Urothelium cell line (cell line): ENCODE data around the gene SLC5A11.
"Not testable (repeated sequence)": the region's sequence is repeated elsewhere in the genome, so short reads cannot be mapped to it uniquely, and the experiment has no call there.

Experiments used
- DNase-seq: peaks from one replicate; pipeline ENCODE4 v3.0.0; 2011; ENCODE audit warnings: low spot score, mixed read lengths
- FAIRE-seq: peaks from 2 replicates; lab custom pipeline; 2011; peaks lifted over from hg19 to GRCh38; lab: Jason Lieb, UNC

The SLC5A11 gene

DNA sequence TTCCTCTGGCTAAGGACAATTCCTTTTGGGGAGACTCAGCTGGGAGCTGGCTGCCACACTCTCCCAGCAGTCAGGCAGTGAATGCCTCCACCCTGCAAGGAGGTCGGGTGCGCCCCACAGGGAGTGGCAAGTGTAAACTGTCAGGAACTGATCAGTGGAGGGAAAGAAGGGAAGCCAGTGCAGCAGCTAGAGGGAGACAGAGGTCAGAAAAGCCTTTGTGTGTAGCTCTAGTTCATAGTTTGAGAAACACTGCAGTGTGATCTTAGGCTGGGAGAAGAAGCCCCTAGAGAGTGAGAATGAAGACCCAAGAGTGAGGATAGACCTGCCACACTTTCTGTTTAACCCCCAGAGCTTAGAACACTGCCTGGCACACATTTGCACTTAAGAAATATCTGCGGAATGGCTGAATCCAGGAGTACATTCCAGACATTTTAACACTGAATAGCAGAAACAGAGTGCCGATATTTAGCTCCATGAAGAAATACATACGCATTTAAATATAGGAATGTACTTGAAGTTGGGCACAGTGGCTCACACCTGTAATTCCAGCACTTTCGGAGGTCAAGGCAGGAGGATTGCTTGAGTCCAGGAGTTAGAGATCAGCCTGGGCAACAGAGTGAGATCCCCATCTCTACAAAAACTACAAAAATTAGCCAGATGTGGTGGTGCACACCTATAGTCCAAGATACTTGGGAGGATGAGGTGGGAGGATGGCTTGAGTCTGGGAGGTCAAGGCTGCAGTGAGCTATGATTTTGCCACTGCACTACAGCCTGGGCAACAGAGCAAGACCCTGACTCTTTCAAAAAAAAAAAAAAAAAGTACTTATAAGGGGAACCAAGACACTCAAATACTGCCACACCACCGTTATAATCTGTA is 11.1 kb upstream of the SLC5A11 start:
- DNase-seq (peak; percentile 18), FAIRE-seq (no peak)

DNA sequence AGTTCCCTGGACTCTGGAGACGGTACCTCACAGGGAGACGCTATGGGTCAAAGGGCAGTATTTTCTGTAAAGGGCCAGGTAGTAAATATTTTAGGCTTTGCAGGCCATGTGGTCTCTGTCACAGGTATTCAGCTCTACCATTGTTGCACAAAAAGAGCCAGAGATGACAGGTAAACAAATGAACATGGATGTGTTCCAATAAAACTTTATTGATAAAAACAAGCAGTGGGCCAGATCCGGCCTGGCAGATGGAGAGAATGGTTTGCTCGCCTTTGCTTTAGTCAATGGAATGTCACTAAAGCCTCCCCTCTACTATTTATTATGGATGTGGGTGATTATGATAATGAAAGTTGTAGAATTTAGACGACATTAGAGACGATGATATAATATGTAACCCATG is 8.9 kb upstream of the SLC5A11 start:
- DNase-seq (no peak), FAIRE-seq (no peak)

DNA sequence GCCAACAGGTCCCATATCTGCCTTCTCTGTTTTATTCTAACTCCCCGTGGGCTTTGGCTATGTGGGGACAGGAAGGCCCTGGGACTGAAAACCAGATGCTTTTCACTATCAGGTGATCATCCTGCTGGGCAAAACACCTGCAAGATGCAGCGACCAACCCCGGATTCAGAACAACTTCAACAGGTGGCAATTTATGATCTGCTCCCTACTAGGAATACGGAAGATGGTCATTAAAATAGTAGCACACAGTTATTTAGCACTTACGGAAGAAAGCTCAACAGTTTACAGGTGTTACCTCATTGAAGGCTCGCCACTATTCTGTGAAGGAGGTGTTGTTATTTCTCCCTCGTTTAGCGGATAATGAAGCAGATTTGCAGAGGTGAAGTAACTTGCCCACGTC is 7.8 kb upstream of the SLC5A11 start:
- no peak for FAIRE-seq
- DNase-seq, result no peak

DNA sequence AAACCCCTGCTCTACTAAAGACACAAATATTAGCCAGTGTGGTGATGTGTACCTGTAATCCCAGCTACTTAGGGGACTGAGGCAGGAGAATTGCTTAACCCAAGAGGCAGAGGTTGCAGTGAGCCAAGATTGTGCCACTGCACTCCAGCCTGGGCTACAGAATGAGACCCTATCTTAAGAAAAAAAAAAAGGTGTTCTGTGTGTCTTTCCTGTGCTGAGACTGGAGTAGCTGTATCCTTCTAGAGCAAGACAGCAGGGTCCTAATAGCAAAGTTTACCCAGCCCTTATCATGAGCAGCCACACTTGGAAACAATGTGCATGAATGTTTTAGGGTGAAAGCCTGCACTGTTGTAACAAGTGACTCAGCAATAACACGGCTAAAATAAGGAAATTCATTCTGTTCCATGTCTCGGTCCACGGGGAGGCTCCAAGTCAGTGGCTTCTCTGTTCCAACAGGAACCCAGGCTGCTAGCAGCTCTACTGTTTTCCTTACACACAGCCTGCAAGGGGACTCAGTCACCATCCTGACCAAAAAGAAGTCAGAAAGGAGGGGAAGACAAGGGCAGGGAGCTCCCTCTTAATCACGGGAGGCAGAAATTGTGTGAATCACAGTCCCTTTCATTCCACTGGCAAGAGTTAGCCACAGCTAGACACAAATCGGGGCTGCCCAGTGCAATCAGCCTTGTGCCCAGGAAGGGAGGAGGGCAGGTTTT is 7.1 kb upstream of the SLC5A11 start:
- no peak for DNase-seq
- FAIRE-seq, result no peak

DNA sequence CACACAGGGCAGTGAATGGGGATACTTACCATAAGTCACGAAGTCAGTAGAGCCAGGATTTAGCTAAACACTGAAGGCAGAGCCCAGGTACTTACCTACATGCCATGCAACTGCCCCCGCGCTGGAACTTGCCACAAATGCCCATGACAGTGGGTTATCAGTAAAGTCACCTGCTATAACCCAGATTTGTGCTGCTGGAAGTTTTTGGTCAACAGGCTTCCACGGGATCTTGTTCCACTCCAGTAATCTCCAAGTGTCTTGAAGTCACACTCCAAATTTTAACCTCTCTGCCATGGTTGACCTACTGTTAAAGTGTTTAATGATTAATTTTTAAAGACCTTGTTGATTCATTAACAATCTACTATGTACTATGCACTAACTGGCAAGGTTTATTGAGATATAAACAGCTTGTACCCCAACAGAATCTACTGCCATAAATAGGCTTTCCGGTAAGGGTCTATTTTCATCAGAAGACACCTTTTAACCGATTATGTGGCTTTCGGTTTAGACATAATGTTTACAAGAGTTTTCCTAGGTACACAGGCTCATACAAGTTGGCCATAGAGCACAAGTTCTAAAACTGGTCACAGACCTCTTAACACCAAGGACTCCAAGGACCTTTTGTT is 6.3 kb upstream of the SLC5A11 start:
- FAIRE-seq (no peak), DNase-seq (no peak)

DNA sequence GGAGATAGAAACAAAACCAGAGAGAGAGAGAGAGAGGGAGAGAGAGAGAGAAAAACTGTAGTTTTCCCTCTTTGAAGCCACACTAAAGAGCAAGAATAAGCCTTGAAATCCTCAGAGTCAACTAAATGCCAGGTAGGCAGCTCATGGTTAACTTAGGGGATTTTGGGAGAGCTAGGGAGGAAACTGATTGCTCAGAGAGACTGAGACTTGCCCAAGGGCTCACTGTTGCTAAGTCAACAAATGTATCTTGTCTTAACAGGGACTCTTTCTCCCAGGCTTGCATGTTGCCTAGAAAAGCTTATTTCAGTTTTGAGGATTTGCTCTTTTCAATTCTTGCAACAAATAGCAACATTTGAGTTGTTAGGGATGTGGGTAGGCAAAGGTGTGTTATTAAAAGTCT is 4.5 kb upstream of the SLC5A11 start:
- DNase-seq (no peak), FAIRE-seq (no peak)

DNA sequence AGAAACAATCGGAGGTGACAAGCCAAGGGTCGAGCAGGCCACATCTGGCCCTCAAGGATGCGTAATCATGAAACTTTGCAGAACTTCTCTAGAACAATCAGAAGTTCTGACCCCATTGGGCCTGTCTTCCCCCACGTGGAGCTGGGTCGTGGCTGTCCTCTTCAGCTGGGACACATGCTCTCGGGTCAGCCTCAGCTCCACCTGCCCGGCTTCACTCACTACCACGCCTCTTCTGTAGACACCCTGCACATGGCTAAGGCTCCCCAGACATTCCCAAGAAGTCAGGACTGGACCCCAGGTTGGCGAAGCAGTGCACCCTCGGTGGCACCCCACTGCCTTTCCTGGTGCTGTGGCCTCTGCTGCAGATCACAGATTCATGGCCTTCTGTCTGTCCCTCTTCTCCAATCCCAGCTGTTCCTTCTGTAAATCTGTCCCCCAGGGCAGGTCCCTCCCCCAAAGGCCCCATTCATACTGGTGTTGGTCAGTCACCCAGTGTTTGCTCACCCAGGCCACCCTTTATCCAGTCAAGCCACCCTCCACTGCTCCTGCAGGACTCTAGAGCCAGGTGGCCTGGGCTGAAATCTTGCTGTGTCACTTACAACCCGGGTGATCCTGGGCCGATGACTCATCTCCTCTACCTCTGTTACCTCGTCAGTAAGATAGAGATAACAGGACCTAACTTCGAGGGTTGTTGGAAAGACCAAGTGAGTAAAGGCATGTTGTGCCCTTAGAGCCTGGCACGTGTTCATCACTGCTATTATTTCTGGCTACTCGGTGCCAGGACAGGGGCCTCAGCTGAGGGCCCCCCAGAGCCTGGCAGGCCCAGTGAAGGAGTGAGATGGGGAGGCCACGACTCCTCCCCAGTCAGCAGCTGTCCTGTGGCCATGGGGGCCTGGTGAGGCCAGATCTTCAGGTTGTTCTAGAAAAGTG is 1.4 kb upstream of the SLC5A11 start:
- peak; percentile 38 for DNase-seq
- no peak for FAIRE-seq

DNA sequence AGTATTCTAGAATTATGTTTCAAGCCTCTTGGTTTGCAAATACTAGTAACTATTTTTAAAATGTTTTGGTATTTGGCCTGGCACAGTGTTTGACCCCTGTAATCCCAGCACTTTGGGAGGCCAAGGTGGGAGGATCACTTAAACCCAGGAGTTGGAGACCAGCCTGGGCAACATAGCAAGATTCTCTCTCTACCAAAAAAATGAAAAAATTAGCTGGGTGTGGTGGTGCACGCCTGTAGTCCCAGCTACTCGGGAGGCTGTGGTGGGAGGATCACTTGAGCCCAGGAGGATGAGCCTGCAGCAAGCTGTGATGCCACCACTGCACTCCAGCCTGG is 765 bp upstream of the SLC5A11 start:
- not testable (repeated sequence) for FAIRE-seq, DNase-seq

DNA sequence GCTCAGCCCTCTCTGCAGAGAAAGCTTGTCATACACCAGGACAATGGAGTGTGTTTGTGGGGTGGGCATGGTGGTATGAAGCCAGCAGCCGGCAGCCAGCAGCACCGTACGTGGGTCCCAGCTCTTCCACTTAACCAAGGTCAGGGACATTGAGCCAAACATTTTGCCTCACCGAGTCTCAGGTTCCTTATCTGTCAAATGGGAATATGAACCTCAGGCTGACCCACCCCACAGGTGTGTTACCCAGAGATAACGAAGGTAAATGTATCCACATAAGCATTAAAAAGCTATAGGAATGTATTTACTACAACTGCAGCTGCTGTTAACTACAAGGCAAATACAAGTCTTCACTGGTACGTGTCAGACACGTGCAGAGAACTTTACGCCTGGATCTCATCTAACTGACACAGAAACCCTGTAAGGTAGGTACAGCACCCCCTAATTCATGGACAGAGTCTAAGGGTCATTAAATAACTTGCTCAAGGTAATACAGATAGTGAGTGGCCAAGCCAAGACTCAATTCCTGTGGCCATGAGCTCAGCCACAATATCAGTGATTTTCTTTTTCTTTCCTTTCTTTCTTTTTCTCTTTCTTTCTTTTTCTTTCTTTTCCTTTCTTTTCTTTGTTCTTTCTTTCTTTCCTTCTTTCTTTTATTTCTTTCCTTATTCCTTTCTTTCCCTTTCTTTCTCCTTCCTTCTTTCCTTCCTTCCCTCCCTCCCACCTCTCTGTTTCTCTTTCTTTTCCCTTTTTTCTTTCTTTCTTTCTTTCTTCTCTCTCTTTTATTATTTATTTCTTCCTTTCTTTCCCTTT is 990 bp downstream of the SLC5A11 start:
- DNase-seq, result no peak
- no peak for FAIRE-seq

DNA sequence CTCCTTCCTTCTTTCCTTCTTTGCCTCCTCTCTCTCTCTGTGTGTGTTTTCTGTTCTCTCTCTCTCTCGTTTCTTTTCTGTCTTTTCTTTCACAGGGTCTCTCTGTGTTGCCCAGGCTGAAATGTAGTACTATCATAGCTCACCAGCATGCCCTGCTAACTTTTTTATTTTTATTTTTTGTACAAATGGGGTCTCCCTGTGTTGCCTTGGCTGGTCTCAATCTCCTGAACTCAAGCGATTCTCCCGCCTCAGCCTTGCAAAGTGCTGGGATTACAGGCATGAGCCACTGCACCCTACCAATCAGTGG is 1.5 kb downstream of the SLC5A11 start:
- FAIRE-seq (no peak), DNase-seq (no peak)

DNA sequence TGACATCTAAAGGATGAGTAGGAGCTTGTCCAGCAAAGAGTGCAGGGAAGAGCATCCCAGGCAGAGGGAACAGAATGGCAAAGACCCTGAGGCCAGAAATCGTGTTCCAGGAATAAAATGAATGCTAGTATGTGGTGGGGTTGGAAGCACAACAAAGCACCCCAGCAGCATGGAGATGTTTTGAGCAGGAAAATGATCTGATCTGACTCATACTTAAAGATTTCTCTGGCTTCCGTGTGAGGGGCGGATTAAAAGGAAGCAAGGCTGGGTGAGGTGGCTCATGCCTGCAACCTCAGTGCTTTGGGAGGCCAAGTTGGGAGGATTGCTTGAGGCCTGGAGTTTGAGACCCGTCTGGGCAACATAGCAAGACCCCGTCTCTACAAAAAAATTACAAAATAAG is 2.3 kb downstream of the SLC5A11 start:
- peak; percentile 44 for FAIRE-seq
- DNase-seq, result peak; percentile 49

DNA sequence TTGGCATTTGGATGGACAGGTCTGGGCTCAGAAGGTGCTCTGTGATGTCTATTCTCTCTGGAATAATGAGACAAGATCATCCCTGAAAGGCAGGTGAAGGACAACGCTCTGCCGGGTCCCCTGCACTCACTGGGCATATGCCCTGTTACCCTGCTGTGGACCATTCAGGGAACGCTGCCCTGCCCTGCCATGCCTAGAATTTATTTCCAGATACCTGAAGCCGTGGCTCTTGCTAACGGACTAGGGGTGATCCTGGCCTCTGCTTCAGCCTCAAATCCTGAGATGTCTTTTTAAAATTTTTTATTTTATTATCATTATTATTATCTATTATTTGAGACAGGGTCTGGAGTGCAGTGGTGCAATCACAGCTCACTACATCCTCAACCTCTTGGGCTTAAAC is 3.9 kb downstream of the SLC5A11 start:
- DNase-seq (no peak), FAIRE-seq (no peak)

DNA sequence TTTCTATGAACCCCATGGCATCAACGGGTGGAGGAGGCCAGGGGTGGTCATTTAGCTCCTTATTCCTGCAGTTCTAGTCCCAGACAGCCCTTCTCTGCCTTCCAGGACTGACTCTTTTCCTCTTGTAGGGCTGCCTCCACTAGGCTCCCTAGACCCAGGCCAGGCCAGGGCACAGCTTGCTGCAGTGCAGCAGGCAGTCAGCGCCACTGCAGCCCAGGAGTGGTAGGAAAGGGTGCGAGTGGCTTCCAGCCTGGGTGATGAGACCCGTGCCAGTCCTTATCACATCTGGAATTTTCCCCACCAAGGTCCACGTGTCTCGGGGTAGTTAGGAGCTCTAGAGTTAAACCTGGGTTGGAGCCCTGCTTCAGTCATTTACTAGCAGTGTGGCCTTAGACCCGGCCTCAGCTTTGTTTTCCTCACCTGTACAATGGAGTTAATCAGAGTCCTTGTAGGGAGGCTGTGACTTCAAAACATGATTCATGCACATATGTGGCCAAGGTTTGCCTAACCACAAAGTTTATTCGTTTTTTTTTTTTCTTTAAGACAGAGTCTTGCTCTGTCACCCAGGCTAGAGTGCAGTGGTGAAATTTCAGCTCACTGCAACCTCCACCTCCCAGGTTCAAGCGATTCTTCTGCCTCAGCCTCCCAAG is 4.7 kb downstream of the SLC5A11 start:
- DNase-seq (peak; percentile 64), FAIRE-seq (no peak)

DNA sequence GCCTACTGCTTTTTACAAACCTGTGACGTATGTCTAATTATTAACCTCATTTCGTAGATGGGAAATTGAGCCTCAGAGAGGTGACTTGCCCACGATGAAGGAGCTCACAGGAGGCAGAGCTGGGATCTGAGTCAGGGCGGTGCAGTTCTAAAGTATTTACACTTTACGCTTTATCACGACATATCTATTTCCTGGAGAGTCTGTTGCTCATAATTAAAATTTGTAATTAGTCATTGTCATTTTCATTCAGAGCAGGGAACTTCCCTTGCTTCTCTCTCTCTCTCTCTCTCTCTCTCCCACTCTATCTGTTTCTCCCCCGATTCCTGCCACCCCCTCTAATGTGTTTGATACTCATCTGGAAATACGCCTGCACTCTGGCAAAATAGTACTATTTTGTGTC is 5.9 kb downstream of the SLC5A11 start:
- FAIRE-seq (no peak), DNase-seq (no peak)

DNA sequence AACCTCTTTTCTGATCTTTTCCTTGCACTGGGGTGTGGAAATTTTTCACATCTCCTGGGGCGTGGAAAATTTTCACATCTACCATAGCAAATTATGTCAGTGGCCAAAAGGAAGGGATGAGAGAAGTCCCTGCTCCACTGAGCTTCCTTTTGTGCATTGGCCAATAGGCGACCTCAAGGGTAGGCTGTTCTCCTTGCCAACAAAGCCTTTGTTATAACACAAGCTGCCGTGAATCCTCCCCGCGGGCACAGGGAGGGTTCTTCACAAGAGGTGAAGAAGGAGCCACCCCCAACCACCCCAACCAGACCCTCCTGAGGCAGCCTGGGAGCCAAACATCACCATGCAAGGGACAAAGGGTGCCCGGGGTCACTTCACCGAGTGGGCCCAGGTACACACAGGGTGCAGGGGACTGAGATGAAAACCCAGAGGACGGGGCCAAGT is 6.5 kb downstream of the SLC5A11 start:
- DNase-seq, result no peak

DNA sequence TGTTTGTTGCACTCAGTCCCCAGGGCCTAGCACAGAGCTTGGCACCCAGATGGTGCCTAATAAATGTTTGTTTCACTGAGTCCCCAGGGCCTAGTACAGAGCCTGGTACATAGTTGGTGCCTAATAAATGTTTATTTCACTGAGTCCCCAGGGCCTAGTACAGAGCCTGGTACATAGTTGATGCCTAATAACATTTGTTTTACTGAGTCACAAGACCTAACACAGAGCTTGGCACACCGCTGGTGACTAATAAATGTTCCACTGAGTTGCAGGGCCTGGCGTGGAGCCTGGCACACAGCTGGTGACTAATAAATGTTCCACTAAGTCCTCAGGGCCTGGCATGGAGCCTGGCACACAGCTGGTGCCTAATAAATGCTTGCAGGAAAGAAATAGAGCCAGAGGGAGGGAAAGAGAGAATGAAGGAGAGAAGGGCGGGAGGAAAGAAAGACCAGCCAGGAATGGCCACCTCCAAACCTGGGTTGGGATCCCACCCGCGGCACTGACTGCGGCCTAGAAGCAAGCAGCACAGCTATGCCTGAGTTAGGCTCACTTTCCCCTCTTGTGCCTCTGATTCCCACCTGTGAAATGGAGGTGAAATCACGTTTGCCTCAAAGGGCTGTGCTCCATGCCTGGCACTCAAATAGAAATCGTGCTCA is 7.5 kb downstream of the SLC5A11 start:
- DNase-seq (no peak), FAIRE-seq (no peak)

More for the DNA sequence above, 6.5 kb downstream of the SLC5A11 start:
- FAIRE-seq, result no peak

DNA sequence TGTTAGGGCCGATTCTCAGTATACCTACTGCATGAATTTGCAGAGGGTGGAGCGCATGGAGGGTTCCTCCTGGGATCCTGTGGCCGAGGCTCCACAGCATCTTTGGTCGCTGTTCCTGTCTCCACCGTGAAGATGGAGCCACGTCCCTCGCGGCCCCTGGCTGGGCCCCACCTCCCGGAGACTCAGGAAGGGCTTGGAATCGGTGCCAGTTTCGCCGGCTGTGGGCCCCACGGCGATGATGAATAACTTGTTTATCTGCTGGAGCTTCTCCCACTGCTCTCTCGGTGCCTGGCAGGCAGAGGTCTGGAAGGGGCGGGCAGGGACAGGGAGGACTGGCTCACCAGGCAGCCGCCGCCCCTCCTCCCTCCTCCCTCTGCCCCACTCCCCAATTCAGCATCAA is 8.1 kb downstream of the SLC5A11 start:
- DNase-seq (peak; percentile 53), FAIRE-seq (no peak)

DNA sequence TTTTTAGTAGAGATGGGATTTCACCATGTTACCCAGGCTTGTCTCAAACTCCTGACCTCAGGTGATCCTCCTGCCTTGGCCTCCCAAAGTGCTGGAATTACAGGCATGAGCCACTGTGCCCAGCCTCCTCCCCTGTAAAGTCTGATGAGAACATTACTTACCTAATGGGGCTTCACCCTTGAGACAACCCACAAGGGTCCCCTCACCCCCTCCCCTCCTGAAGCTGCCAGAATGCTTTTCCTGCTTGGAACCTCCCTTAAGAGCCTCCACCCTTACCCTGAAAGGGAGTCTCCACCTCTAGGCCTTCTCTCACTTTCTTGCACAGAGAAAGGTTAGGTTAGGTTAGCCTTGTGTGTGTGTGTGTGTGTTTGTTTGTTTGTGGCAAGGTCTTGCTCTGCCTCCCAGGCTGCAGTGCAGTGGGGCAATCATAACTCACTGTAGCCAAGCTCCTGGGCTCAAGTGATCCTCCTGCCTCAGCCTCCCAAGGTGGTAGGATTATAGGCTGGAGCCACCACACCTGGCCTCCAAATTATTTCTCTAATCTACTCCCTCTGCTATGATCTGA is 8.9 kb downstream of the SLC5A11 start:
- FAIRE-seq, result no peak
- no peak for DNase-seq

DNA sequence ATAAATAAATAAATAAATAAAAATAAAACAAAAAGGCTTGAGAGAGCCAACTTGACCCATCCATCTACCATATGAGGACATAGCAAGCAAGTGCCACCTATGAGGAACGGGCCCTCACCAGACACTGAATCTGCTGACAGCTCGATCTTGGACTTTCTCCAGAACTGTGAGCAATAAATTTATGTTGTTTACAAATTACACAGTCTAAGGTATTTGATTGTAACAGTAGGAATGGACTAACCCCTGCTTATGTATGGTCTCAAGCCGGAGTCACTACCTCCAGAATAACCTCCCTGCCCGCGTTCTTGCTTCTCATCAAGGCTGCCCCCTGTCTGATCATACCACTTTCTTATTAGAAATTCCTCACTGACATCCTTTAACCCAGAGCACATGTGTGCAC is 9.9 kb downstream of the SLC5A11 start:
- DNase-seq (no peak), FAIRE-seq (no peak)
